NOMO-1 treated with DMSO at 0.1 percent for 48 hours (cell line): Measurements from ENCODE around the gene HOXD10.

Experiments used
- DNase-seq: peaks from one replicate; lab custom pipeline; 2025; ENCODE audit not compliant: unreplicated experiment; lab: John Stamatoyannopoulos, UW

HOXD10 gene

GRCh38 chr2:176115883-176116813 is at the start of gene HOXD10:
TSS of gene HOXD10 (plus strand) at chr2:176116778. CDS start at chr2:176116834, 56 bp downstream.
- DNase-seq = no peak

DNA sequence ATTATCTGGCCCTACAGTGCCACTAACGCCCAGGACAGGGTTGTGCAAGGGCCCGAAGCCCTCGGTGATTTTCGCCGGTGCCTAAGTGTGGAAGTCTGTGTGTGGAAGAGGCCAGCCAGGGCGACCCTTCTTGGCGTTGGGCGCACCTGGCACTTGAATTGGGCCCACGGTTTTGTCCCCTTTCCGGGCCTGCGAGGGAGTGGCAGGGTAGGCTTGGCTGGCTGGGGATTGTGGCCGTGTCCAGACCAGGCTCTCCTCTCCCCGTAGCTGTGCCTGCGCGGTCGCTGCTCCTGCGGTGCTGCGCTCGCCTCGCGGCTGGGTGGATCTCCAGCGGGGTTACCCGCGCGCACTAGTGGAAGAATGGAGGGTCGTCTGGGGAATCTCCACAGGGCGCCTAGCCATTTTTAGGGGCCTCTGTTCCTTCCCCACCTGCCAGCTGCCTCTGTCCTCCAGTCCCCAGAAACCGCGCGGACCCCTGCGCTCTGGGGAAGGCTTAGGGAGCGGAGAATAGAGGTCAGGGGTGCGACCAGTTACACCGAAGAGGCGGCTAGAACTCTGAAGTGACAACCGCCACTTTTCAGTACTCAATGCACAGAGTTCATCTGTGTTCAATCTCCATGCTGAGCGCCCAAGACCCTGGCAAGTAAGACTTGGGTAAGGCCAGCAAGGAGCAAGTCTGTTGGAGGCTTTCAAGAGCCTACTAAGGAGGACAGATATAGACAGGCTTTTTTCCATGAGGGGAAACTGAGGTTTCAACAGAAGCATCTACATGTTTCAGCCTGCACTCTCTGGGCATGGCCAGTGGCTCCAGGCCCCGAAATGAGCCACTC is 48.8 kb upstream of the HOXD10 start:
- DNase-seq = no peak

GRCh38 chr2:176068419-176068832 is 48.2 kb upstream of the HOXD10 start:
- no peak for DNase-seq

DNA sequence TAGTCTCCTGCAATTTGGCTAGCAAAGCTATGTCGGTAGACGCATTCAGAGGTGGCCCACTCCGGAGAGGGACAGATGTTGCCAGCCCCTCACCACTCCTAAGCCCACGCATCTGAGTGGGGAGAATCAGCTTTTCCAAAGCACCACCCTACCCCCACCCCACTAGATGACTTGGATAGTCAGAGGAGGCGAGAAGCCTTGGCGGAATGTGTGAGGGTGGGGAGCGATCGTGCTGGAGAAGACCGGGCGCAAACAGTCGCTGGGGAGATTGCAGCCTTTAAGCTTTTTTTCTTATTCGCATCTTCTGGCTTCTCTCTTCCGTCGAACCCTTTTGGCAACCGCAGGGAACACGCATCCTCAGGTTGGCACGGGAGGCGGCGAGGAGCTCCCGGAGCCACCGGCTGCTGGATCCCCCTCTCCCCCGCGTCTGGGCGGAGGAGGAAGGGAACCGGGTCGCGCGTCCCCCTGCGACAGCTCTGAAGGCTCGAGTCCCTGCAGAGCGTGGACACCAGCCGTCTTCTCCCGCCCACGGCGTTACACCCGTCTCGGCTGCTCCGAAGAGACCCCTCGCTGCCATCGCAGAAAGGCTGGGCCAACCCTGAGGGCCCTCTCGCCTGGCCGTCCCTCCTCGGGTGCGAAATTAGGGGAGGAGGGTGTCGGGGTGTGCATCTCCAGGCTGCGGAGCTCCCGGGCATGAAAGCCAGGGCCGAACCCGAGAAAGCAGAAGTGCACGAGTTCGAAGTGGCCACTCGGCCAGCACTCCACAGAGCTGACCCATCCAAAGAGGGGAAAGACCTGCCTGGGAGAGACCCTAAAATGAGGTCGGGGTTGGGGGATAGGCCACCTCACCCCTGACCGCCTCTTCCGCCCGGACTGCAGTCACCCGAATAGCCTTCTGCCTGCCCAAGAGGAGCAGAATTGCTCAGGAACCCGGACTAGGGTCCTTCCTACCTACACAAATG is 45.0 kb upstream of the HOXD10 start:
- DNase-seq = no peak

GRCh38 chr2:176072292-176072669 is 44.3 kb upstream of the HOXD10 start:
- no peak for DNase-seq

GRCh38 chr2:176072951-176073904 is 43.4 kb upstream of the HOXD10 start:
- no peak for DNase-seq

DNA sequence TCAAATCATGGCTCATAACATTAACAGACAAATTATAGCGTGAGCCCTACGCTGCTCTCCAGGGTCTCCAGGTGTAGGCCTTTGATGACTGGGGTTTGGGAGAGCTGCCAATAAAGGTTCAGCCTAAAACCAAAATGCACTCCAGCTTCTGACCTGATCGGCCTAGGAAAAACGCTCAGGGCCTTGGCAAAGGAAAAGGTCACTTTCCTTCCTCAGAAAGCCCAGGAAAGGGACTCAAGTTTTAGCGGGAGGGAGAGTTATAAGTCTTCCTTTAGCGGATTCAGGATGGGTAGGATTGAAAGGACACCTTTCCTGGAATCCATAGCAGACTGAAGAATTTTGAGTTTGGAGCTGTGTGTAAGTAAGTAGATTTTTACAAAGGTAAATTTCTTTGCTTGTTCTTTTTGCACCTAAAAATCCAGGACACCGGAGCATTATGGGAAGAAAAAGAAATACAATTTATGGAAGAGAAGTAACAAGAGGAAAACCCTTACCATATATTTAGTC is 41.6 kb upstream of the HOXD10 start:
- no peak for DNase-seq

DNA sequence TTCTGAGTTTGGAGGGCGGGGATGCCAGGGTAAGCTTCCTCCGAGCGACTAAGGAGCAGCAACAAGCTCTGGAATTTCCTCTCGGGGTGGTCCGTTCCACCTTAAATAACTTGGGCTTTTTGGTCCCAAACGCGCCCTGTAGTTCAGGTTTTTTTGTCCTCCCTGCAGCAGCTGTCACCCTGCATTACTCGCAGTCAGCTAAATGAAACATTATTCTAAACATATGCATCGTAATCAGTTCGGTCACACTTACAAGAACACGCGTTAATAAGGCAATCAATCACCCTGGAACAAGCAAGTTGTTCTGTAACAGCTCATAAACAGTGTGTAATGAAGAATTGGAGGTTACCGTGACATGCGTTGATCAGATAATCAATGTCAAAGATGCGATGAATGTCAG is 41.1 kb upstream of the HOXD10 start:
- no peak for DNase-seq

- no peak for DNase-seq
Measured at GRCh38 chr2:176076063-176076462, 40.5 kb upstream of the HOXD10 start.

DNA sequence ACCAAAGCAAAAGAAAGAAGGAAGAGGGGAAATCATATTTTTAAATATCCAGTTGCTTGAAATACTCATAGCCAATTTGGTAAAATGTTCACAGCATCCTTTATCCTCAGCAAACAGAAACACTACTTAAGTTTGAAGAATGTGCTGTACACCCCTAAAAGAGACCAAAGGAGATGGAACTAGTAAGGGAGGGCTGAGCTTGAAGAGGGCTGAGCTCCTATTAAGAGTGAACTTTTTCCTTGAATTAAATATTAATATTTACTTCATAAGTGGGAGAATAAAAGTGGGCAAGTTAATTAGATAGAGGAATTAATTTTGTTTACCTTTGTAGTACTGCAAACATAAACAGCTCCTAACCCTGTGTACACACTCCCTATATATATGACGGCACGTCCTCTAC is 39.8 kb upstream of the HOXD10 start:
- no peak for DNase-seq

GRCh38 chr2:176078541-176079284 is 37.9 kb upstream of the HOXD10 start:
- DNase-seq = no peak

- DNase-seq = no peak
Measured at GRCh38 chr2:176079285-176079830, 37.2 kb upstream of the HOXD10 start.

DNA sequence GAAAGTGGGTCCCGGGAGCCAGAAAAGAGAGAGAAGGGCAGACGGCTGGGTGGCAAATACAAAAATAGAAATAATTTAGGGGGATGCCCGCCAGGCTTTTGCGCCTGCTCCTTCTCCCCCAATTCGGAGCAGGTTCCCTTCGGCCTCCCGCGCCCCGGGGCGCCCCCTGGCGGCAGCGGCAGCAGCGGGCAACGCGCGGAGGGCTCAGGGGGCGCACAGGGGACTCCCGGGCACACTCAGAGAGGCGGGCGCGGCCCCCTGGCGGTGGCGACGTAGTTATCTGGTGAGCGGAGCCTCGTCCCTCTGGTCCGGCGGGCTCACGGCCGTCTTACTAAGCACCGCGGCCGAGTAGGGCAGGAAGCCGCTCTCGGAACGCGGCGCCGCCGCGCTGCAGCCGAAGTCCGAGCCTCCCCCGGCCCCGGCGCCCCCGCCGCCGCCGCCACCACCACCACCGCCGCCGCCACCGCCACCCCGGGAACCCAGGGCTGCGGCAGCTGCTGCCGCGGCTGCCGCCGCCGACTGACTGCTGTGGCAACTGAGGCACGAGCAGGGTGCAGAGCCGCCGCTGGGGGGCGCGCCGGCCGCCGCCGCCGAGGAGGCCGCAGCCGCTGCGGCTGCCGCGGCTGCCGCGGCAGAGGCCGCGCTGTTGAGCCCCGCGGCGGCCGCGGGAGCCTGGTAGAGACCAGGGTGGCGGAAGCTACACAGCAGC is 36.6 kb upstream of the HOXD10 start:
- DNase-seq = no peak

- DNase-seq = no peak
Measured at GRCh38 chr2:176080540-176081375, 35.8 kb upstream of the HOXD10 start.

DNA sequence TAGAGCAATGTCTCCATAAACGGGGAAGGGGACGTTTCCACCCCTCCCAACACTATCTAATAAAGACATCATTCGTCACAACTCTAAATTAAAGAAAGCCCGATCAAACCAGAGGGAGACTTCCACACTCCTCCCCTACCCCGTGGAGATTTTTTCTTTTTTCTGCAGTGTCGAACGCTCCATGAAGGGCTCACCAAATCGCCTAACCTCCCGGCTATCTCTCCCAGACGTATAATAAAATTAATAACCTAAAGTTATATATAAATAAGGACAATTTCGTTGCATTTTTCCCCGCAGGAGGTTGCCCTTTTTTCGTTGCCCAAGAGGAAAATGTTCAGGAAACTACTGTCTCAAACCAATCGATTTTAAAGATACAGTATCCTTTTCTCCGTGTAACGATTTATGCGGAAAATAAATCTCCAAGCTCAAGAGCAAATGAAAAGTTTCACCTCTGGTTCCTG is 35.2 kb upstream of the HOXD10 start:
- no peak for DNase-seq

DNA sequence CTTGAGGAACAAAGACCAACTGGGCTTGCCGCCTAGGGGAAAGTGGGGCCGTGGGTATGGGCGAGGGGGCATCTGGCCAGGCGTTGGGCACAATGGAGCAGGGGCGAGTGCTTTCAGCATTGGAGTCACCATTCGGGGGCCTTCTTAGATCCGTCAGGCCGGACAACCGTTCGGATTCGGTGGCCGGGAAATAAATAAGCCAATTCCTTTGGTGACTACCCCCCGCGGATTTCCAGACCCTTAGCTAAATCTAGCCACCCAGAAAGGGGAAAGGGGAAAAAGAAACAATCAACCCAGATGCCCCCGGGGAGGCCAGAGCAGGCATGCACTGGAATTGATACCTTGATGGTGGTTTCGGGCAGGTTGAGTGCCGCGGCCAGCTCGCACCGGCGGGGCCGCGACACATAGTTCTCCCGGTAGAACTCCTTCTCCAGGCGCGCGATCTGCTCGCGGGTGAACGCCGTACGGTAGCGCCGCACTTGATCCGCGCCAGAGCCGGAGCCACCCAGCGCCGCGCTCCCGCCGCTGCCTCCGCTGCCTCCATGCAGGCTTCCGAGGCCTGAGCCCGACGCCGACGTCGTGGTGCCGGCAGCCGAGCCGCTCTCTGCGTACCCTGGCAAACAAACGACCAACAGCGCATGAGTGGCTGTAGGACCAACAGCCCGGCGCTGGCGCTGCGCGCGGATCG is 34.6 kb upstream of the HOXD10 start:
- no peak for DNase-seq

GRCh38 chr2:176082525-176082823 is 34.1 kb upstream of the HOXD10 start:
- DNase-seq = no peak
